Measurements from ENCODE around the gene LRMDA.

The LRMDA gene

DNA sequence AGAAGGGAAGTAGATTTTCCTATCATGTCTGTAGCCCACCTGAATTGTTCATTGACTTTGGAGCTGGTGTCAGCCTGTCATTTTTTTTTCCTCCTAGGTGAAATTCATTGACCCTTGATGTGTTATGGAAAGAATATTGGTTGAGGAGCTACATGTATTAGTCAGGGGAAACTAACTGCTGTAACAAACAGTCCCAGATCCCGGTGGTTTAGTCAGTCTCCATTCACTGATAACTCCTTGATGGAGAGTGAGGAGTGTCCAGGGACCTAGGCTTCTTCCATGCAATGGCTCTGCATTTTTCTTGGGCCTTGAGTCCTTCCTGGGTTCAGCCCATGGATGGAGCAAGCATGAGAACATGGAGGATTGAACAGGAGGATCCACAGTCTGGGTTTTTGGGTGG lies 643.2 kb downstream of the LRMDA start:
- DNase-seq: no peak

DNA sequence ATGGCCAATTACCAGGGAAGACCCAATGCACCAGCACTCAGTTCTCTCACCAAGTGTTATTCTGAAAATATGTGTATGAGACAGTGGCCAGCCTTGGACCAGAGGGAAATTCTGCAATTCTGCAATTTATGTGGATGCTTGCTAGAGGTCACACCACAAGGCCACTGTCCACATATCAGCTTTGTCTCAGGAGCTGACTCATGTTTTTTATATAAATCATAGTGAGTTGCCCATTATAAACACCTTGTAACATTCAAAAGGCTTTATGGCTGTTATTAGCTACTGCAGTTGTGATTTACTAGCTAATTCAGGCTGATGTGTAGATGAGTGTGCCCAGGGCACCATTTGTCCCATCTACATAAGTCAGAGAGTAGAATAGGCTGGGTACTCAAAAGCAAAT lies 649.0 kb downstream of the LRMDA start:
- DNase-seq: no peak

DNA sequence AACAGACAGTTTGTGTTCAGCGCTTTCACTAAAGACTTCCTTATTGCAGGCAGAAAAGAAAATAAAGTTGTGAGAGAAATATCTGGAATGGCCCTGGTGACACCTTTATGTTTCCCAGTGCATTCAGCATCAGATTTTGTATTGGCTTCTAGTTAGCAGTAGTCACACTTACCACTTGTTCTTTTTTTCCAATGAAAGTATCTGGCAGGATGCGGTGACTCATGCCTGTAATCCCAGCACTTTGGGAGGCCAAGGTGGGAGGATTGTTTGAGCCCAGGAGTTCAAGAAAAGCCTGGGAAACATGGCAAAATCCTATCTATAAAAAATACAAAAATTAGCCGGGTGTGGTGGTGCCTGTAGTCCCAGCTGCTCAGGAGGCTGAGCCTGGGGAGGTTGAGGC lies 649.6 kb downstream of the LRMDA start:
- DNase-seq: no peak

DNA sequence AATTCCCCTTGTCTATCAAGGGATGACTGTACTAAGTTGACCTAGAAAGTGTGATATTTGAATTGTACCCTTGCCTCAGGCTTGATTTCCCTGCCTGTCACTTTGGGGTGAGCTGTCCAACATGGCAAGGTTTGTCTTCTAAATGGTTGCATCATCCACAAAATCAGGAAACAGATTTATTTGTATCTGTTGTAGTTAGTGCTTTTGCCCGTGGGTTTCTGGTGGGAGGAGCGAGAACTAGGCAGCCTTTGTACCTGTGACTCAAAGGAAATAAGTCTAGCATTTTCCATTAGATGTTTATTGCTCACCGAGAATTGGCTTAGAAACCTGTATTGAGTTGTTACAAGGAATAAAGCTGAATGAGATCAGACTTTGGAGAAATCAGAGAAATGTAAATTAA lies 650.8 kb downstream of the LRMDA start:
- no peak for DNase-seq

GRCh38 chr10:76082956-76083355 lies 651.5 kb downstream of the LRMDA start:
- DNase-seq: no peak

GRCh38 chr10:76085002-76085816 lies 653.8 kb downstream of the LRMDA start:
- DNase-seq: no peak

GRCh38 chr10:76085817-76086167 lies 654.4 kb downstream of the LRMDA start:
- DNase-seq: no peak

- no peak for DNase-seq
Observed at GRCh38 chr10:76086170-76086760, 654.8 kb downstream of the LRMDA start.

DNA sequence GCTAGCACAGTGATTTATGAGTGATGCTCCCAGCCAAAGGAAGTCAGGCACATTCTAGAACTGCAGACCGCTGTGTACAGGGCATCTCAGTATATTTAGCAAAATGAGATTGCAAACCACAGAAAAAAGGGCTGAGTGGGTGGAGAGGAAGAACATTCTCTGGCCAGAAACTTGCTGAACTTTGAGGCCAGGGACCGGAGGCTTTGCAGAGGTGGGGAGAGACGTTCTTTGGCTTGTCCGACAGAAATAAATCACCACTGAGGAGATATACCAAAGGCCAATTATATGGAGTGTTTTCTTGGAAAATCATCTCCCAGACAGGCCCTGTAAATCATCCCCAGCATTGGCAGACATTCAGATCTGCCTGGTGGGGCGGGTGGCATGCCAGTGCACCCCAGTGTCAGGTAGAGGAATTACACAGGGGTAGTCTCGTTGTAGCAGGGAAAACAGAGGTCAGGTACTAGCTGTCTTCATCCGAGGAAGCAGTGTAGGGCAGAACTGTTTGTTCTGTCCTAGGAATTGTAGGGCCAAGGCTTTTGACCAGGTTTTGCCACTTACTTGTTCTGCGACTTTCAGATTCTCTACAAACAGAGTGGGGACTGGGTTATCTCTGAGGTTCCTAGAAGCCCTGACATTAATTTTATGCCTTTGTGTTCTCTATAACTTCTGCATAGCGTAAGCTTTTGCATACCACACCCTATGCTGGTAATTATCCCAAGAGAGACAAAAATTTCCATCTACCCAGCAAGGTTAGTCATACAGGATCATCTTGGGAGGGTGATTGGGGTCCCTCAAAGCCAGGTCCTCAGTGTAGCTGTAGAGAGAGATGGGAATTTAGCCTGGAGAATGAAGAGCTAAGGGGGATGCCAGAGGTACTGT lies 655.6 kb downstream of the LRMDA start:
- DNase-seq: no peak

DNA sequence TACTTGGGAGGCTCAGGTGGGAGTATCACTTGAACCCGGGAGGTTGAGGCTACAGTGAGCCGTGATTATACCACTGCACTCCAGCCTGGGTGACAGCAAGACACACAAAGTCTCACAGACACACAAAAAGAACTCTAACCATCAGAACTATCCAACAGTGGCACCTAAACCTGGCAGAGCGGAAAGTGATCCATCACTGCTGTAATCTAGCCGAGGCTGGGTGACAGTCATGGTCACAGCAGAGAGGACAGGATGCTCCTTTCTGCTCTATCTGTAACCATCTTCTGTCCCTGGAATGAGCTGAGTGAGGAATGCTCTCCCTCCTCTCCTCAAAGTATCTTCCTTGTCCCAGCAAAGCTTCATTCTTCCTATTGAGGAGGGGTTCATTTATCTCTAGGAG lies 656.6 kb downstream of the LRMDA start:
- DNase-seq: no peak

- DNase-seq: no peak
Observed at GRCh38 chr10:76088980-76089379, 657.6 kb downstream of the LRMDA start.

GRCh38 chr10:76089556-76090180 lies 658.2 kb downstream of the LRMDA start:
- DNase-seq: no peak

DNA sequence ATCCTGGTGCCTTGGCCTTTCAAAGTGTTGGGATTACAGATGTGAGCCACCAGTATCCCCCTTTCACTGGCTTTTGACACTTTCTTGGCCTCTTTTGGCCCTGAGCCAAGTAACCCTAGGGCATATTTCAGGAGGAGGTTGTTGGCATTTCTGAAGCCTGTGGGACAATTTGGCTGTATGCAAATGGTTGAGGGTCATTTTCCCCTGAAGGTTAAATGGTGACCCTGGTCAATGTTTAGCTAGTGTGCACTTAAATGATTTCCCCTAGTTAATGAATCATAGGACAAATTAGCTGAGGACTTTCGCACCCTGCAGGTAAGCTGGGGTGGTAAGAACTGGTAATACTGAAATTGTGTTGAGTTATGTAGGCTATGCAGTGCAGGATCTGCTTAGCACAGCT lies 660.5 kb downstream of the LRMDA start:
- DNase-seq: no peak

DNA sequence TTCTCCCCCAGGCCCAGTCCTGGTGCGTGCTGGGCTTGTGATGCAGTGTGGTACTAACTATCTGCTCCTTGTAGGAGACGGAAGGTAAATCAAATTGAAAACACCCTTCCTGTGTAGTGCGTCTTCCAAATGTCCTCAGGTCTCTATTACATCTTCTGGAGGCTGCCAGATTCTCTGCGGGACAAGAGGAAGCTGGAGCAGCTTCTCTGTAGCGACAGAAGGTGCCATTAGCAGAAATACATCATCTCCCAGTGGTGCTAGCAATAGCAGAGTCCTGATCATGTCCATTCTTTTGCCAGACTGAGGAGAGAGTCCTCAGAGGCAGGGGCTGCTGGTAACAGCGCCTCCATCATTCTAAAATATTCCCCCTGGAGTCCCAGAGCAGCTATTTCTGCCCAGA lies 675.2 kb downstream of the LRMDA start:
- DNase-seq: no peak

DNA sequence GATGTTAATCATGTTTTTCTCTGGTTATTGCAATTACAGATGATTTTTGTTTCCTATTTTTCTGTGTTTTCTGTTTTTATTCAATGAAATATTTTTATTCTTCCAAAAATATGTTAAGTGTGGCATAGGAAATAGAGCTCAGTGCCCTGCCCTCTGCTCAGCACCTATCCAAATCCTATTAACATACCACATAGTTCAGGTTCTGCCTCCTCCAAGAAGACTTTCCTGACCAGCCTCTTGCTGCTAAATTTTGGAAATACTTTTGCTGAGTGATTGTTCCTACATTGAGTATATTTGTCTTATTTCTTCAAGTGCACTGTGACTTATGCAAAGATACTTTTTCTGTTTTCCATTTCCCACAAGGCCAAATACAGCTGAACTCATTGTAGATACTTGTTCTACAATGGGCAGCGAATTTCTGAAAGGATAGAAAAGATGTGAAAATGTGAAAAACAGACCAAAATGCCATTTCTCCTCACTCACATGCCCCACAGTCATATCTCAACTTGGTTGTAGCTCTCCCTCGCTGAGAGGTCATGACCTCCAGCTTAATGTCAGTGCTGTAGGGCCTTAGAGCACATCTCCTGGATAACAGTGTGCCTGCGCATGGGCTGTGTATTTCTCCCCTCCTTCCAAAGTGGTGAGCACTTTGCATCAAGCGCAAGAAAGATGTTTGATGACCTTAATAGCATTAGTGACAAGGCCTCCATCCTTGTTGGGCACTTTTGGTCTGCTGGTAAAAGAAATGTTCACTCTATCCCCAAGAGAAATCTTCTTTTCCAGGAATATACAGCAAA lies 677.3 kb downstream of the LRMDA start:
- DNase-seq: no peak

- DNase-seq: no peak
Observed at GRCh38 chr10:76111404-76111803, 680.0 kb downstream of the LRMDA start.

GRCh38 chr10:76111986-76112825 lies 680.8 kb downstream of the LRMDA start:
- DNase-seq: no peak

DNA sequence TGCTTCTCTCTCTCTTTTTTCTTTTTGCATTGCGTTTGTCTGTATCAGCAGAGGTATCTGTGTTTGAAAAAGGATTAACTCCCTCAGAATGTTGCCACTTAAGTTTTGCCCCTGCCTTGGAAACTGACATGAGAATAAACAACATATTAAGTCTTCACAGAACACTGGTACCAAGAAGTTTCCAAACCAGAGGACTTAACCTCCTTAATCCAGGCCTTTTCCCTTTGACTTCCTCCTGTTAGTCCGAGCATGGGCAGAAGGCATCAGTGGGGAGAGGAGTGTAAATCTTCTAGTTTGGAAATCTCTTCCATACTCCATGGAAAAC lies 681.4 kb downstream of the LRMDA start:
- no peak for DNase-seq

DNA sequence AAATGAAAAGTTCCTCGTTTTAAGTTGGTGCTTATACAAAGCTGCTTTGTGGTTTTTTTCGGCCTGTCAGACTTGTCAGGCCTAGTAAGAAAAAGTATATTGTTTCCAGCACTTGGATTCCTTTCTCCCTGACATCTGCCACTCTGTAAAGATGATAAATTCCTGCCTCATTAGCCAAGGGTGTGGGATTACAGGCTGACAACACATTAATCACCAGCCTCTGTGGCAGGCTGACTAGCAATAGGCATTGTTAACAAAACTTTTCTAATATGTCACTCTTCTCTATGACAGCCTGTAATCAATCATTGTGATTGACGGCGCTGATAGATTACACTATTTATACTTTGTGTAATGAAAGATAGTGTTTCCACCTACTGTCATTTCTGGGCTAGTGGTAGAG lies 682.5 kb downstream of the LRMDA start:
- DNase-seq: no peak

DNA sequence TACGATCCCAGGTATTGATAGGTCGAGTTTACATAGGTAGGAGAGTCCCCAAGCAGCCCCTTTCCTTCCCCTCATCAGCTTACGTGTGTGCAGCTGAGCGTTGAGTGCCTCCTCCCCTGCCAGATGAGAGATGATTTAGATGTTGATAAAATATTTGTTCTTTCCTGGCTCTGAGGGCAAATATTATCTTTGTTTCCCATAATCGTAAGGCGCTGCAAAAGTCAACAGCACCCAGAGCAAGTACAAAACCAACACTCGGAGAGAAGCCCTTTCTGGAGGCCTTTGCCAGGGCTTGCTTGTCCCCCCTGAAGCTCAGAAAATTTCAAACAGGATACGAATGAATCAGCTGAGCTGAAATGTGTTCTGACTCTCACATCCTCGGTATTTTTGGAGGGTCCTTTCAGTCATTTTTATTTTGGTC lies 683.2 kb downstream of the LRMDA start:
- no peak for DNase-seq

DNA sequence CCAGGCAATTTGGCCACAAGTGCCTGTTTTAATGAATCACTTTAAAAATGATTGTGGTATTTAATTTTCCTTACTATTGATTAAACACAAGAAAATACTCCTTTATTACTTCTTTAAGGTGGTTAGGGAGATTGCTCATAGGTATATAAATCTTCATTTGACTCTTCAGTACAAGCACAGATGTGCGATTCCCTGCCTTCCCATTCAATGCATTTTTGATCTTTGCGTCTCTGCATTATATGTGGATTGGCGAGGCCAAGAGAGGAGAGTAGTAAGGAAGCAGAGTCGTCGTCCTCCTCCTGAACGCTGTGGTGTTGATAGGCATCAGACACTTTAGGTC lies 683.7 kb downstream of the LRMDA start:
- DNase-seq: no peak
